HepG2 (cell line): ENCODE measurements around the gene EPG5. TPM values are rescaled to one million over a fixed set of nuclear protein-coding genes. Genes with fewer than 3 reads are reported as not detected.

Experiments used
- ATAC-seq: fragments of 200-7000 bp; cut with Tn5 transposase; 3 replicates; pipeline ENCODE4 v1.9.1; 2020; ENCODE audit warnings: mild to moderate bottlenecking, moderate library complexity
- BruUV-seq: library from RNA; stranded (reverse); fragments of 400-500 nt; replicated peaks from 2 replicates; lab custom pipeline; 2021; lab: Mats Ljungman, UMichigan
- CTCF ChIA-PET: fragments of 300-600 bp; formaldehyde crosslinking; extraction: SDS; loops from one replicate; lab custom pipeline; 2021; ENCODE audit warnings: low total read pairs, inconsistent platforms, low intra/inter-chr PET ratio; lab: Yijun Ruan, JAX
- POLR2A ChIA-PET: fragments of 350-600 bp; sonication (Branson Sonifier 250); formaldehyde crosslinking; loops from one replicate; lab custom pipeline; 2020; ENCODE audit warnings: antibody characterized with exemption, inconsistent platforms; lab: Yijun Ruan, JAX
- DNase-seq: peaks from one replicate; pipeline ENCODE4 v3.0.0-alpha.2; 2015; ENCODE audit warnings: low spot score
- FAIRE-seq: peaks from 3 replicates; lab custom pipeline; 2011; peaks lifted over from hg19 to GRCh38; lab: Jason Lieb, UNC
- H2AFZ ChIP-seq: one replicate; pipeline ENCODE4 v1.6.1; 2011; ENCODE audit warnings: low read length, inconsistent platforms
- H3K27ac ChIP-seq: fragments of 300-600 bp; 3 replicates; pipeline ENCODE4 v1.8.0; 2011; ENCODE audit warnings: mixed run types, mild to moderate bottlenecking, mixed read lengths, low read length, inconsistent platforms; ENCODE audit not compliant: insufficient read depth; ENCODE audit errors: extremely low read length
- H3K27me3 ChIP-seq, 2 experiments: fragments of 200-600 bp in 1 of 2; 2 replicates in 1 of 2; 3 replicates in 1 of 2; pipeline versions ENCODE4 v1.6.0 to v1.8.0; 2011; ENCODE audit warnings: low read length in 2 of 2, mild to moderate bottlenecking in 2 of 2, moderate library complexity in 2 of 2, inconsistent platforms in 1 of 2; ENCODE audit not compliant: insufficient read depth in 2 of 2, control insufficient read depth in 1 of 2
- H3K36me3 ChIP-seq, 2 experiments: fragments of 200-600 bp in 1 of 2; replicated peaks in 1 of 2; 2 replicates in 1 of 2; 3 replicates in 1 of 2; pipeline versions ENCODE4 v1.5.1 to v1.8.0; 2011; ENCODE audit warnings: low read length in 2 of 2, inconsistent platforms in 1 of 2; ENCODE audit not compliant: insufficient read depth in 2 of 2, control insufficient read depth in 1 of 2
- H3K4me1 ChIP-seq: 2 replicates; pipeline ENCODE4 v1.5.1; 2012; ENCODE audit warnings: low read length, inconsistent platforms; ENCODE audit not compliant: insufficient read depth
- H3K4me2 ChIP-seq: 2 replicates; pipeline ENCODE4 v1.6.0; 2011; ENCODE audit warnings: low read depth, low read length, inconsistent platforms
- H3K4me3 ChIP-seq, 3 experiments: fragments of 200-600 bp in 1 of 3; sonication (generic), shearing (Covaris generic) in 1 of 3; replicated peaks in 1 of 3; 2 replicates each; pipeline ENCODE4 v1.5.1; 2011 to 2016; ENCODE audit warnings: low read length in 3 of 3, inconsistent platforms in 2 of 3, low read depth in 2 of 3, mild to moderate bottlenecking in 2 of 3, control low read depth in 1 of 3, mixed read lengths in 1 of 3; ENCODE audit not compliant: insufficient read depth in 1 of 3
- H3K79me2 ChIP-seq: one replicate; pipeline ENCODE4 v1.6.1; 2011; ENCODE audit warnings: low read length, inconsistent platforms; ENCODE audit not compliant: insufficient read depth
- H3K9ac ChIP-seq: 2 replicates; pipeline ENCODE4 v1.6.0; 2011; ENCODE audit warnings: mild to moderate bottlenecking, low read depth, low read length, inconsistent platforms; ENCODE audit not compliant: insufficient read depth
- H3K9me3 ChIP-seq: 2 replicates; pipeline ENCODE4 v1.5.1; 2012; ENCODE audit warnings: mild to moderate bottlenecking, low read length
- H4K20me1 ChIP-seq: 2 replicates; pipeline ENCODE4 v1.6.0; 2011; ENCODE audit warnings: inconsistent platforms, mild to moderate bottlenecking, low read length, moderate library complexity; ENCODE audit not compliant: insufficient read depth
- CHD4 ChIP-seq: fragments of 200-600 bp; sonication (generic); IDR thresholded peaks from 2 replicates; pipeline ENCODE4 v1.7.0; 2017; ENCODE audit warnings: mild to moderate bottlenecking, low read length, borderline replicate concordance
- ETV6 ChIP-seq: sonication (generic); formaldehyde crosslinking; conservative IDR thresholded peaks from 2 replicates; pipeline ENCODE4 v1.4.0; 2020; ENCODE audit warnings: missing genetic modification reagents
- GPBP1L1 ChIP-seq: sonication (generic); formaldehyde crosslinking; IDR thresholded peaks from 2 replicates; pipeline ENCODE4 v1.5.0; 2020; ENCODE audit warnings: mild to moderate bottlenecking, missing genetic modification reagents
- HDAC6 ChIP-seq: fragments of 200-600 bp; sonication (generic); IDR thresholded peaks from 2 replicates; pipeline ENCODE4 v1.7.0; 2017; ENCODE audit warnings: mild to moderate bottlenecking, antibody characterized with exemption, low read length, low read depth
- NCOA5 ChIP-seq: sonication (generic); formaldehyde crosslinking; IDR thresholded peaks from 2 replicates; pipeline ENCODE4 v1.4.0; 2020; ENCODE audit warnings: missing genetic modification reagents
- NFIC ChIP-seq: IDR thresholded peaks from 2 replicates; pipeline ENCODE4 v1.6.1; 2012; ENCODE audit warnings: mild to moderate bottlenecking, low read length, inconsistent platforms
- NFRKB ChIP-seq: fragments of 450-650 bp; IDR thresholded peaks from 2 replicates; pipeline ENCODE4 v1.6.1; 2017
- PAX8 ChIP-seq: sonication (generic); formaldehyde crosslinking; IDR thresholded peaks from 2 replicates; pipeline ENCODE4 v1.8.0; 2022; ENCODE audit warnings: mild to moderate bottlenecking, missing genetic modification reagents, borderline replicate concordance
- SMAD3 ChIP-seq: sonication (generic); formaldehyde crosslinking; IDR thresholded peaks from 2 replicates; pipeline ENCODE4 v1.4.0; 2020; ENCODE audit warnings: missing genetic modification reagents
- ZFP1 ChIP-seq: IDR thresholded peaks from 2 replicates; pipeline ENCODE4 v1.6.1; 2016
- ZFP90 ChIP-seq: sonication (generic); formaldehyde crosslinking; IDR thresholded peaks from 2 replicates; pipeline ENCODE4 v1.8.0; 2022; ENCODE audit warnings: missing genetic modification reagents, mild to moderate bottlenecking, inconsistent platforms, borderline replicate concordance
- ZNF207 ChIP-seq: fragments of 450-650 bp; IDR thresholded peaks from 2 replicates; pipeline ENCODE4 v1.6.1; 2016; ENCODE audit warnings: antibody characterized with exemption, borderline replicate concordance
- ZNF292 ChIP-seq: sonication (generic); formaldehyde crosslinking; IDR thresholded peaks from 2 replicates; pipeline ENCODE4 v1.8.1; 2022; ENCODE audit warnings: mild to moderate bottlenecking, low read depth, missing genetic modification reagents, borderline replicate concordance
- ZNF678 ChIP-seq: sonication (generic); formaldehyde crosslinking; IDR thresholded peaks from 2 replicates; pipeline ENCODE4 v1.4.0; 2020; ENCODE audit warnings: mild to moderate bottlenecking, missing genetic modification reagents
- ZNF761 ChIP-seq: sonication (generic); formaldehyde crosslinking; conservative IDR thresholded peaks from 2 replicates; pipeline ENCODE4 v1.4.0; 2020; ENCODE audit warnings: mild to moderate bottlenecking, missing genetic modification reagents
- ZNF883 ChIP-seq: sonication (generic); formaldehyde crosslinking; IDR thresholded peaks from 2 replicates; pipeline ENCODE4 v1.5.1; 2020; ENCODE audit warnings: mild to moderate bottlenecking, missing genetic modification reagents; ENCODE audit errors: not compliant biosample characterization
- WGBS: methylation state at CpG from one replicate; pipeline ENCODE4 v1.1.6; 2017; ENCODE audit warnings: low lambda C conversion rate; 5-methylcytosine and 5-hydroxymethylcytosine counted together
- in situ Hi-C: cut with HindIII; loops from 2 replicates; pipeline ENCODE4 v1.10.0; 2017; ENCODE audit warnings: low pct_unique_long_range_greater_than_20kb; ENCODE audit not compliant: extremely low pct_ligation_motif_present
- intact Hi-C: fragments of 100-400 bp; cut with micrococcal nuclease; formaldehyde crosslinking; loops from one replicate; pipeline ENCODE4 v1.10.0; 2022; ENCODE audit not compliant: unreplicated experiment
- polyA plus RNA-seq, 8 experiments: library from polyadenylated mRNA; depleted of rRNA in 3 of 8; stranded (reverse) in 7 of 8; unstranded in 1 of 8; fragments of >200 nt; fragmentation: Illumina TruSeq in 4 of 8; extraction: Trizol in 4 of 8; gene quantifications; 2 replicates each; pipeline versions ENCODE4 v1.2.1 to v1.2.3, GENCODE V29; 2011 to 2016; ENCODE audit warnings: low read depth in 4 of 8, missing spikeins in 1 of 8, mixed read lengths in 1 of 8; ENCODE audit not compliant: insufficient read depth in 1 of 8
- total RNA-seq, 5 experiments: library from RNA; depleted of rRNA; stranded (reverse); fragments of >200 nt; fragmentation: Illumina TruSeq; extraction: Trizol; gene quantifications; 2 replicates each; pipeline ENCODE4 v1.2.3, GENCODE V29; 2016; ENCODE audit warnings: low read depth in 1 of 5

EPG5 gene
- total and polyA plus RNA-seq, 2 of the 13 experiments (the other 11 are each of a cell fraction or from before 2014, with no cell fraction given) = 6.7 to 9.3 TPM

- Histone ChIP-seq H4K20me1 (no peaks in the 10 kb centered on the region), H3K36me3 (no peaks in the 10 kb centered on the region), H2AFZ (no peak overlapping the region), H3K27ac (no peak overlapping the region), H3K27me3 (no peaks in the 10 kb centered on the region), H3K9ac (no peak overlapping the region), H3K4me1 (no peaks in the 10 kb centered on the region), H3K79me2 (no peaks in the 10 kb centered on the region), H3K9me3 (no peaks in the 10 kb centered on the region), H3K4me3 (no peak overlapping the region), H3K4me2 (no peak overlapping the region)
- DNase-seq (no peak), ATAC-seq (no peak), FAIRE-seq (no peak)
- CTCF ChIA-PET = no interaction called here
- in situ Hi-C loops = no loop called here
- 52% methylated on average over 3 of the region's 3 CpGs for WGBS
- POLR2A ChIA-PET = no interaction called here
- intact Hi-C loops = no loop called here
- no TSS peak for BruUV-seq
- TF ChIP-seq ZNF678 (CRISPR knock-in tag) (no peak), SMAD3 (no peak), ZNF761 (CRISPR knock-in tag) (no peak), ZNF207 (no peak), ZFP1 (CRISPR knock-in tag) (no peak), NFRKB (no peak), ZNF292 (CRISPR knock-in tag) (no peak), ZNF883 (CRISPR knock-in tag) (no peak), ZFP90 (no peak)
- TF ChIP-seq, all 625 proteins: peak for 0
Measured at GRCh38 chr18:45999536-45999935, 32.4 kb upstream of the EPG5 start.

- H3K27ac ChIP-seq = no peak overlapping the region
- H2AFZ ChIP-seq = no peak overlapping the region
- WGBS = 55% methylated on average over 3 of the region's 3 CpGs
- ATAC-seq (no peak), DNase-seq (no peak), FAIRE-seq (no peak)
- no TSS peak for BruUV-seq
- in situ Hi-C loops (no loop called here), intact Hi-C loops (no loop called here)
- H3K9me3 ChIP-seq = no peaks in the 10 kb centered on the region
- no peak overlapping the region for H3K9ac ChIP-seq
- ChIA-PET CTCF (no interaction called here), POLR2A (no interaction called here)
- TF ChIP-seq ETV6 (CRISPR knock-in tag) (no peak), NCOA5 (no peak), GPBP1L1 (CRISPR knock-in tag) (no peak), NFIC (no peak), CHD4 (no peak), HDAC6 (no peak), PAX8 (CRISPR knock-in tag) (no peak)
- H3K4me2 ChIP-seq = no peak overlapping the region
- no peaks in the 10 kb centered on the region for H3K4me1 ChIP-seq
- no peaks in the 10 kb centered on the region for H4K20me1 ChIP-seq
- no peaks in the 10 kb centered on the region for H3K27me3 ChIP-seq
- H3K36me3 ChIP-seq = no peaks in the 10 kb centered on the region
- H3K79me2 ChIP-seq = no peaks in the 10 kb centered on the region
- no peak overlapping the region for H3K4me3 ChIP-seq
Measured at GRCh38 chr18:45998244-45998643, 31.1 kb upstream of the EPG5 start.
